Trophoblast cell (in vitro differentiated cells and primary cell): ENCODE results near the gene MEGF10.
"Not testable (repeated sequence)": the region's sequence is repeated elsewhere in the genome, so short reads cannot be mapped to it uniquely, and the experiment has no call there.

Experiments used
- DNase-seq, 2 donors: peaks; one replicate each; pipeline ENCODE4 v3.0.0-alpha.2; 2016
- H2AFZ ChIP-seq: 2 replicates; pipeline ENCODE4 v1.6.1; 2013; ENCODE audit warnings: low read length, moderate library complexity, mild to moderate bottlenecking; ENCODE audit not compliant: insufficient read depth, poor library complexity
- H2AK5ac ChIP-seq: 2 replicates; pipeline ENCODE4 v1.6.1; 2013; ENCODE audit warnings: mild to moderate bottlenecking, low read length
- H2BK120ac ChIP-seq: 2 replicates; pipeline ENCODE4 v1.6.1; 2013; ENCODE audit warnings: low read length, mild to moderate bottlenecking, moderate library complexity; ENCODE audit not compliant: insufficient read depth, poor library complexity
- H2BK12ac ChIP-seq: 2 replicates; pipeline ENCODE4 v1.6.1; 2013; ENCODE audit warnings: mild to moderate bottlenecking, low read length, moderate library complexity
- H2BK5ac ChIP-seq: 2 replicates; pipeline ENCODE4 v1.6.1; 2013; ENCODE audit warnings: low read length, low read depth, moderate library complexity, mild to moderate bottlenecking; ENCODE audit not compliant: poor library complexity
- H3K14ac ChIP-seq: 2 replicates; pipeline ENCODE4 v1.6.1; 2013; ENCODE audit warnings: mild to moderate bottlenecking, low read length
- H3K18ac ChIP-seq: 2 replicates; pipeline ENCODE4 v1.6.1; 2013; ENCODE audit warnings: mild to moderate bottlenecking, low read length
- H3K23ac ChIP-seq: 2 replicates; pipeline ENCODE4 v1.6.1; 2013; ENCODE audit warnings: low read length
- H3K27ac ChIP-seq: 2 replicates; pipeline ENCODE4 v1.5.1; 2013; ENCODE audit warnings: low read depth, mild to moderate bottlenecking, inconsistent platforms, low read length, moderate library complexity
- H3K27me3 ChIP-seq: 2 replicates; pipeline ENCODE4 v1.6.1; 2013; ENCODE audit warnings: inconsistent platforms, mild to moderate bottlenecking, low read length, moderate library complexity; ENCODE audit not compliant: insufficient read depth
- H3K36me3 ChIP-seq, 2 experiments: 1 replicate in 1 of 2; 2 replicates in 1 of 2; pipeline ENCODE4 v1.6.1; 2013; ENCODE audit warnings: low read length in 2 of 2, mild to moderate bottlenecking in 2 of 2, moderate library complexity in 1 of 2; ENCODE audit not compliant: insufficient read depth in 2 of 2, control insufficient read depth in 1 of 2
- H3K4ac ChIP-seq: 2 replicates; pipeline ENCODE4 v1.6.1; 2013; ENCODE audit warnings: low read depth, mild to moderate bottlenecking, low read length, moderate library complexity
- H3K4me1 ChIP-seq, 2 experiments: 1 replicate in 1 of 2; 2 replicates in 1 of 2; pipeline ENCODE4 v1.6.1; 2013; ENCODE audit warnings: low read length in 2 of 2, mild to moderate bottlenecking in 2 of 2, moderate library complexity in 1 of 2; ENCODE audit not compliant: insufficient read depth in 2 of 2, control insufficient read depth in 1 of 2
- H3K4me2 ChIP-seq: 2 replicates; pipeline ENCODE4 v1.6.1; 2013; ENCODE audit warnings: inconsistent platforms, mild to moderate bottlenecking, low read length, moderate library complexity
- H3K4me3 ChIP-seq: 2 replicates; pipeline ENCODE4 v1.5.1; 2013; ENCODE audit warnings: mild to moderate bottlenecking, low read depth, low read length, inconsistent platforms
- H3K79me1 ChIP-seq: one replicate; pipeline ENCODE4 v1.6.1; 2013; ENCODE audit warnings: low read length
- H3K79me2 ChIP-seq: 2 replicates; pipeline ENCODE4 v1.6.1; 2013; ENCODE audit warnings: low read length, mild to moderate bottlenecking; ENCODE audit not compliant: control insufficient read depth, insufficient read depth, poor library complexity
- H3K9ac ChIP-seq: 2 replicates; pipeline ENCODE4 v1.6.1; 2013; ENCODE audit warnings: mild to moderate bottlenecking, low read length
- H3K9me3 ChIP-seq: 2 replicates; pipeline ENCODE4 v1.6.1; 2013; ENCODE audit warnings: low read depth, mild to moderate bottlenecking, control low read depth, inconsistent platforms, low read length; ENCODE audit not compliant: insufficient read depth
- H4K12ac ChIP-seq: 2 replicates; pipeline ENCODE4 v1.6.1; 2013; ENCODE audit warnings: low read depth, mild to moderate bottlenecking, low read length, moderate library complexity
- H4K8ac ChIP-seq: 2 replicates; pipeline ENCODE4 v1.6.1; 2013; ENCODE audit warnings: low read depth, mild to moderate bottlenecking, low read length, moderate library complexity
- H4K91ac ChIP-seq: one replicate; pipeline ENCODE4 v1.6.1; 2013; ENCODE audit warnings: low read depth, mild to moderate bottlenecking, low read length, moderate library complexity
- WGBS: extraction: QIAGEN DNeasy Blood & Tissue Kit; methylation state at CpG from one replicate; pipeline ENCODE4 v1.1.7; 2013; ENCODE audit warnings: missing lambda C conversion rate; ENCODE audit not compliant: insufficient read length, insufficient coverage; ENCODE audit errors: extremely low coverage; 5-methylcytosine and 5-hydroxymethylcytosine counted together

Gene MEGF10

GRCh38 chr5:127295454-127295853, 4.9 kb downstream of the MEGF10 start:
- no peak overlapping the region for H2BK5ac ChIP-seq

DNA sequence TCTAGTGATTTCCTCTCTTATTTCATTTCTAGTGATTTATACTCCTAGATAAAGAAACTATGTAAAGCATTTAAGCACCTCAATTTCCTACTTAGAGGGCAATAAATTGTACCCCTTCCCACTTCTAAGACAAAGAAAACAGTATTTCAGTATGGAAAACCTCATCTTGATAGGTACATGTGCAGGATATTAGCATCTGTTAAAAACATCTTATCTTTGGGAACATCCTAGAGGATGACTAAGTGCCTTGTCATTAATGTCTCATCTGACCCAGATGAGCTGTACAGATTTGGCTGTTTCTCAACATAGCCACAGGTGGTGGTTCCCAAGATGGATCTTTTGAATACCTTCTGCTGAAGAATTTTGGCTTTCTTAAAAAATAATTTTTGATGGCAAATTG, 5.7 kb downstream of the MEGF10 start:
- no peak overlapping the region for H3K4ac ChIP-seq
- H3K9me3 ChIP-seq: no peaks in the 10 kb centered on the region
- H3K79me2 ChIP-seq: no peaks in the 10 kb centered on the region
- no peak overlapping the region for H2AK5ac ChIP-seq
- no peak overlapping the region for H2BK5ac ChIP-seq
- no peak overlapping the region for H3K14ac ChIP-seq
- H3K18ac ChIP-seq: no peak overlapping the region
- no peaks in the 10 kb centered on the region for H3K36me3 ChIP-seq
- no peak overlapping the region for H3K23ac ChIP-seq
- H4K91ac ChIP-seq: no peak overlapping the region
- H4K12ac ChIP-seq: no peak overlapping the region
- H4K8ac ChIP-seq: no peak overlapping the region
- no peak overlapping the region for H3K27ac ChIP-seq
- DNase-seq: peak; percentile 71 to 91
- H3K79me1 ChIP-seq: no peaks in the 10 kb centered on the region
- peaks cover under 1% of the 10 kb centered on the region for H3K27me3 ChIP-seq
- no peak overlapping the region for H3K4me2 ChIP-seq
- no peak overlapping the region for H2AFZ ChIP-seq
- no peak overlapping the region for H3K4me3 ChIP-seq
- H3K4me1 ChIP-seq: no peaks in the 10 kb centered on the region
- H2BK12ac ChIP-seq: no peak overlapping the region
- H2BK120ac ChIP-seq: no peak overlapping the region
- H3K9ac ChIP-seq: no peak overlapping the region

More at GRCh38 chr5:127295454-127295853, 4.9 kb downstream of the MEGF10 start:
- Histone ChIP-seq H2AFZ (no peak overlapping the region), H3K4me1 (peaks cover 3 to 6% of the 10 kb centered on the region in 2 experiments), H3K79me1 (no peaks in the 10 kb centered on the region), H2BK120ac (no peak overlapping the region), H2BK12ac (no peak overlapping the region), H3K18ac (no peak overlapping the region), H3K4ac (no peak overlapping the region), H3K14ac (no peak overlapping the region), H3K4me2 (no peak overlapping the region), H3K36me3 (no peaks in the 10 kb centered on the region), H3K9ac (no peak overlapping the region), H2AK5ac (no peak overlapping the region), H4K91ac (no peak overlapping the region), H3K27ac (no peak overlapping the region), H3K79me2 (no peaks in the 10 kb centered on the region), H4K8ac (no peak overlapping the region), H3K27me3 (peaks cover 8% of the 10 kb centered on the region), H4K12ac (no peak overlapping the region), H3K9me3 (no peaks in the 10 kb centered on the region), H3K23ac (no peak overlapping the region), H3K4me3 (no peak overlapping the region)
- WGBS: no CpG with 5 or more reads among the region's 1 CpG
- DNase-seq: no peak

GRCh38 chr5:127296894-127297293, 6.3 kb downstream of the MEGF10 start:
- H3K18ac ChIP-seq, H4K8ac ChIP-seq, H3K4ac ChIP-seq, H3K27me3 ChIP-seq, H3K23ac ChIP-seq, H3K36me3 ChIP-seq, H2BK120ac ChIP-seq, H2BK12ac ChIP-seq, DNase-seq, H4K91ac ChIP-seq, H2BK5ac ChIP-seq, H4K12ac ChIP-seq, H2AFZ ChIP-seq, H3K14ac ChIP-seq, H3K4me2 ChIP-seq, H3K4me1 ChIP-seq, H3K4me3 ChIP-seq, H3K27ac ChIP-seq, H3K9me3 ChIP-seq, H3K79me1 ChIP-seq, H3K79me2 ChIP-seq, H2AK5ac ChIP-seq, H3K9ac ChIP-seq: not testable (repeated sequence)
- WGBS: no CpG with 5 or more reads among the region's 5 CpGs

DNA sequence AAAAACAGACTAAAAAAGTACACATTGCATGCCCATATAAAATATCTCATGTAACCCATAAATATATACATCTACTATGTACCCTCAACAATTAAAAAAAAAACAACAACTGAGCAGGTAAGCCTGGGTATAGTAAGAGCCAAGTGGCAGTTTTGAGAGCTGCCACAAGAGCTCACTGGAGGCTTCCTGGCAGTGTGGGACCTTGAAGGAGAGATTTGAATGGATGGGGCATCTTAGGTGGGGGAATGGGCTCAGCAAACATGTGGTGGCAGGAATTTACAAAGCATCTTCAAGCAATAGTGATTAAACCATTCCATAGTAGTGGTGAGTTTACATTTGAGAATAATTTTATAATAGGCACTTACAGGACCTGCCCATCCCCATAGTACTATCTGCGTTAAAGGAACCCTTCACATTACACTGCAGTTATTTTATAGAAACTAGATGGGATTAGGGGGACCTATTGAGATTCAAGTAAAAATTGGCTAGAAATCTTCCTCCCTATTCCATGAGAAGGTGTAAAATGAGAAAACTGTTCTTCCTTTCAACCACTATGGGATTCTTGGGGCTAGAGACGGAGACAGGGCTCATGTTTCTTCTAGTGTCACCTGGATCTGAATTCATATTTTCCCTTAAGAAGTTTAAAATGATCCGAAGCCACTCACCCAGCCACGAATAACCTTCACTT, 6.9 kb downstream of the MEGF10 start:
- Histone ChIP-seq H3K36me3 (no peaks in the 10 kb centered on the region), H2BK120ac (no peak overlapping the region)
- WGBS: no CpG with 5 or more reads among the region's 4 CpGs

More for the DNA sequence above, 6.9 kb downstream of the MEGF10 start:
- no peaks in the 10 kb centered on the region for H3K27me3 ChIP-seq
- H2AK5ac ChIP-seq: no peak overlapping the region
- no peak overlapping the region for H3K4me3 ChIP-seq
- H4K8ac ChIP-seq: no peak overlapping the region
- no peak overlapping the region for H3K27ac ChIP-seq
- H3K4ac ChIP-seq: no peak overlapping the region
- H3K14ac ChIP-seq: no peak overlapping the region
- H3K9me3 ChIP-seq: no peaks in the 10 kb centered on the region
- DNase-seq: peak in 1 of 2 donors; percentile 1
- H3K4me2 ChIP-seq: no peak overlapping the region
- no peaks in the 10 kb centered on the region for H3K79me1 ChIP-seq
- H2AFZ ChIP-seq: no peak overlapping the region
- no peak overlapping the region for H3K23ac ChIP-seq
- H2BK12ac ChIP-seq: no peak overlapping the region
- H3K4me1 ChIP-seq: no peaks in the 10 kb centered on the region
- no peaks in the 10 kb centered on the region for H3K79me2 ChIP-seq
- no peak overlapping the region for H3K9ac ChIP-seq
- H3K18ac ChIP-seq: no peak overlapping the region
- H4K91ac ChIP-seq: no peak overlapping the region
- H4K12ac ChIP-seq: no peak overlapping the region
- H2BK5ac ChIP-seq: no peak overlapping the region
